HG02870 (cell line): Measurements from ENCODE around the gene UTY.

Source experiments
- ATAC-seq: cut with Tn5 transposase; IDR thresholded peaks from one replicate; pipeline ENCODE4 v1.9.1; 2021; ENCODE audit warnings: mild to moderate bottlenecking, moderate library complexity; ENCODE audit not compliant: unreplicated experiment

The UTY gene

GRCh38 chrY:13479828-13480227, at the start of gene UTY:
UTY (minus strand) TSS chrY:13480033; CDS start chrY:13479665, 368 bp downstream.
- ATAC-seq: no peak

- ATAC-seq: no peak
These were observed 40.6 kb upstream of the UTY start for GRCh38 chrY:13520474-13520873.

GRCh38 chrY:13501215-13501614, 21.4 kb upstream of the UTY start:
- no peak for ATAC-seq

- ATAC-seq: no peak
These were observed 13.9 kb upstream of the UTY start for GRCh38 chrY:13493737-13494136.

GRCh38 chrY:13492408-13492807, 12.6 kb upstream of the UTY start:
- ATAC-seq: no peak

- no peak for ATAC-seq
These were observed 8.9 kb upstream of the UTY start for GRCh38 chrY:13488738-13489137.

- ATAC-seq: no peak
These were observed 617 bp downstream of the UTY start for GRCh38 chrY:13479121-13479711.

- ATAC-seq: no peak
These were observed 1.6 kb downstream of the UTY start for GRCh38 chrY:13478126-13478785.

- ATAC-seq: no peak
These were observed 4.8 kb downstream of the UTY start for GRCh38 chrY:13474997-13475396.

GRCh38 chrY:13451572-13451971, 28.3 kb downstream of the UTY start:
- no peak for ATAC-seq

GRCh38 chrY:13450596-13451130, 29.2 kb downstream of the UTY start:
- no peak for ATAC-seq

- ATAC-seq: no peak
These were observed 34.3 kb downstream of the UTY start for GRCh38 chrY:13445566-13445965.

- no peak for ATAC-seq
These were observed 36.7 kb downstream of the UTY start for GRCh38 chrY:13443146-13443545.

GRCh38 chrY:13440811-13441210, 39.0 kb downstream of the UTY start:
- ATAC-seq: no peak

- no peak for ATAC-seq
These were observed 43.6 kb downstream of the UTY start for GRCh38 chrY:13435968-13436937.

GRCh38 chrY:13435206-13435967, 44.4 kb downstream of the UTY start:
- ATAC-seq: no peak

- no peak for ATAC-seq
These were observed 47.4 kb downstream of the UTY start for GRCh38 chrY:13432293-13433025.

GRCh38 chrY:13429551-13429950, 50.3 kb downstream of the UTY start:
- no peak for ATAC-seq

GRCh38 chrY:13423281-13423732, 56.5 kb downstream of the UTY start:
- ATAC-seq: no peak
